ENCODE data around the gene ARPC1A.
"Not testable (repeated sequence)": the region's sequence is repeated elsewhere in the genome, so short reads cannot be mapped to it uniquely, and the experiment has no call there.

The ARPC1A gene

GRCh38 chr7:99324559-99324958 lies 1.1 kb upstream of the ARPC1A start:
- H3K4me3 ChIP-seq (ENCODE audit: insufficient read length, low read depth), result no peak overlapping the region
- H3K9me3 ChIP-seq (ENCODE audit: insufficient read depth, low read length), result no peaks in the 10 kb centered on the region
- H3K36me3 ChIP-seq (ENCODE audit: insufficient read depth, insufficient read length, low read length), result peaks cover 11% of the 10 kb centered on the region
- no peak for DNase-seq (ENCODE audit: low read depth, low spot score)
- no peaks in the 10 kb centered on the region for H3K27me3 ChIP-seq (ENCODE audit: insufficient read depth, insufficient read length)
- no peaks in the 10 kb centered on the region for H3K4me1 ChIP-seq (ENCODE audit: insufficient read depth, insufficient read length)
- no peak for TF ChIP-seq YY1 (IDR thresholded peaks at IDR 0.05; ENCODE audit: insufficient read depth, insufficient read length)
- TF ChIP-seq ZNF274 (IDR thresholded peaks at IDR 0.05; ENCODE audit: low read depth, low read length), result no peak
- TF ChIP-seq SUZ12 (IDR thresholded peaks at IDR 0.05; ENCODE audit: extremely low read depth, insufficient read depth, insufficient read length), result no peak
- peak overlapping the region; percentile 99 for H3K9ac ChIP-seq (ENCODE audit: insufficient read length, low read depth)

GRCh38 chr7:99325001-99325493 lies 651 bp upstream of the ARPC1A start:
- Histone ChIP-seq H3K4me1 (ENCODE audit: insufficient read depth, insufficient read length) (no peaks in the 10 kb centered on the region), H3K27me3 (ENCODE audit: insufficient read depth, insufficient read length) (no peaks in the 10 kb centered on the region), H3K9me3 (ENCODE audit: insufficient read depth, low read length) (no peaks in the 10 kb centered on the region), H3K4me3 (ENCODE audit: insufficient read length, low read depth) (peak overlapping the region; percentile 89), H3K36me3 (ENCODE audit: insufficient read depth, insufficient read length, low read length) (peaks cover 14% of the 10 kb centered on the region), H3K9ac (ENCODE audit: insufficient read length, low read depth) (peak overlapping the region; percentile 99)
- TF ChIP-seq YY1 (IDR thresholded peaks at IDR 0.05; ENCODE audit: insufficient read depth, insufficient read length), result no peak
- no peak for TF ChIP-seq SUZ12 (IDR thresholded peaks at IDR 0.05; ENCODE audit: extremely low read depth, insufficient read depth, insufficient read length)
- no peak for TF ChIP-seq ZNF274 (IDR thresholded peaks at IDR 0.05; ENCODE audit: low read depth, low read length)
- DNase-seq (ENCODE audit: low read depth, low spot score), result no peak

DNA sequence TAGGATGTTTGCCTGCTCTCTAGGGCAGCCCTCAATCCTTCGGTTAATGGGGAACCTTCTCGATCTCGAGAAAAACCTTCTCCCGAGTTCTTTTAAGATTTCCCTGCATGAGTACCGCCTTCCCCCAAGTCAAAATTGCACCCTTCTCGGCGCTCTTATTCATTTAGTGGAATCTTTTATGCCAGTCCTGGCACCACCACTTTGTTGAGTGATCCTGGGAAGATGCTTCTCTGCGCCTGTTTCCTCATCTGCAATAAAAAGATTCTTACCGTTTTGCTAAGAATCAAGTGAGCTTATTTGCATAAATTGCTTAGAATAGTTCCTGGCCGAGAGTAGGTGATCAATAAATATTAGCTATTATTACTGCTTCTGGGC lies 697 bp downstream of the ARPC1A start:
- Histone ChIP-seq H3K9me3 (ENCODE audit: insufficient read depth, low read length) (no peaks in the 10 kb centered on the region), H3K9ac (ENCODE audit: insufficient read length, low read depth) (peak overlapping the region; percentile 99), H3K4me1 (ENCODE audit: insufficient read depth, insufficient read length) (no peaks in the 10 kb centered on the region), H3K36me3 (ENCODE audit: insufficient read depth, insufficient read length, low read length) (peaks cover 22% of the 10 kb centered on the region), H3K4me3 (ENCODE audit: insufficient read length, low read depth) (peak overlapping the region; percentile 89), H3K27me3 (ENCODE audit: insufficient read depth, insufficient read length) (no peaks in the 10 kb centered on the region)
- no peak for TF ChIP-seq ZNF274 (IDR thresholded peaks at IDR 0.05; ENCODE audit: low read depth, low read length)
- no peak for TF ChIP-seq YY1 (IDR thresholded peaks at IDR 0.05; ENCODE audit: insufficient read depth, insufficient read length)
- no peak for TF ChIP-seq SUZ12 (IDR thresholded peaks at IDR 0.05; ENCODE audit: extremely low read depth, insufficient read depth, insufficient read length)
- DNase-seq (ENCODE audit: low read depth, low spot score), result no peak

DNA sequence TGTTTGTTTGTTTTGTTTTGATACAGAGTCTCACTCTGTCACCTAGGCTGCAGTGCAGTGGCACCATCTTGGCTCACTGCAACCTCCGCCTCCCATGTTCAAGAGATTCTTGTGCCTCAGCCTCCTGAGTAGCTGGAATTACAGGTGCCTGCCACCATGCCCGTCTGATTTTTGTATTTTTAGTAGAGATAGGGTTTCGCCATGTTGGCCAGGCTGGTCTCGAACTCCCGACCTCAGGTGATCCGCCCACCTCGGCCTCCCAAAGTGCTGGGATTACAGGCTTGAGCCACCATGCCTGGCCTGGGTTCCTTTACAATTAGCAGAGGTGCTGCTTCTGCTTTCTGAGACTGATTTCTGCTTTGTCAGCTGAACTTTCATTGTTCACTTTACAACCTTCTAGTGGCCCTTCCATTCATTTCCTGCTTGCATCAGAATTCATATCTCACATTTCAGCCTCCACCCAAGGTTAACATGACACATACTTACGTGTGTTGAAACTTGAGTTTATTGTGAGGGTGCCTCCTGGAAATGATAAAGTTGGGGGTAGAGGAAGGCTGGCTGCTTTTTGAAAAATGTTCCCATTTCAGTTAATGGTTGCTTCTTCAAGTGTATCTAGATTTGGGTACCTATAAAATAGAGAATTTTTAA lies 4.7 kb downstream of the ARPC1A start:
- not testable (repeated sequence) for H3K4me1 ChIP-seq (ENCODE audit: insufficient read depth, insufficient read length); DNase-seq (ENCODE audit: low read depth, low spot score); H3K4me3 ChIP-seq (ENCODE audit: insufficient read length, low read depth); H3K9ac ChIP-seq (ENCODE audit: insufficient read length, low read depth); H3K9me3 ChIP-seq (ENCODE audit: insufficient read depth, low read length); H3K27me3 ChIP-seq (ENCODE audit: insufficient read depth, insufficient read length)
- peaks cover 41% of the 10 kb centered on the region for H3K36me3 ChIP-seq (ENCODE audit: insufficient read depth, insufficient read length, low read length)

DNA sequence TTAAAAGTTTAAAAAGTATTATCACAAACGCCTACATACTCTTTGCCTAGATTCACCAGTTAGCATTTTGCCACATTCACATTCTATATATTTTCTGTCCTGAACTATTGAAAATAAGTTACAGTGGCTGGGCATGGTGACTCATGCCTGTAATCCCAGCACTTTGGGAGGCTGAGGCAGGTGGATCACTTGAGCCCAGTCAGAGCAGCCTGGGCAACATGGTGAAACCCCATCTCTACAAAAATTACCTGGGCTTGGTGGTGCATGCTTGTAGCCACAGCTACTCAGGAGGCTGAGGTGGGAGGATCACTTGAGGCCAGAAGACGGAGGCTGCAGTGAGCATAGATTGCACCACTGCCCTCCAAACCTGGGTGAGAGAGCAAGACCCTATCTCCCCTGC lies 5.3 kb downstream of the ARPC1A start:
- TF ChIP-seq ZNF274 (IDR thresholded peaks at IDR 0.05; ENCODE audit: low read depth, low read length) (no peak), SUZ12 (IDR thresholded peaks at IDR 0.05; ENCODE audit: extremely low read depth, insufficient read depth, insufficient read length) (no peak), YY1 (IDR thresholded peaks at IDR 0.05; ENCODE audit: insufficient read depth, insufficient read length) (no peak)
- H3K4me3 ChIP-seq (ENCODE audit: insufficient read length, low read depth), result no peak overlapping the region
- no peak overlapping the region for H3K9ac ChIP-seq (ENCODE audit: insufficient read length, low read depth)
- no peaks in the 10 kb centered on the region for H3K9me3 ChIP-seq (ENCODE audit: insufficient read depth, low read length)
- H3K27me3 ChIP-seq (ENCODE audit: insufficient read depth, insufficient read length), result no peaks in the 10 kb centered on the region
- peaks cover 44% of the 10 kb centered on the region for H3K36me3 ChIP-seq (ENCODE audit: insufficient read depth, insufficient read length, low read length)
- no peaks in the 10 kb centered on the region for H3K4me1 ChIP-seq (ENCODE audit: insufficient read depth, insufficient read length)
- DNase-seq (ENCODE audit: low read depth, low spot score), result no peak

- DNase-seq (ENCODE audit: low read depth, low spot score), result no peak
- Histone ChIP-seq H3K4me3 (ENCODE audit: insufficient read length, low read depth) (no peak overlapping the region), H3K9ac (ENCODE audit: insufficient read length, low read depth) (no peak overlapping the region), H3K9me3 (ENCODE audit: insufficient read depth, low read length) (no peaks in the 10 kb centered on the region), H3K27me3 (ENCODE audit: insufficient read depth, insufficient read length) (no peaks in the 10 kb centered on the region), H3K36me3 (ENCODE audit: insufficient read depth, insufficient read length, low read length) (peaks cover 59% of the 10 kb centered on the region), H3K4me1 (ENCODE audit: insufficient read depth, insufficient read length) (no peaks in the 10 kb centered on the region)
- TF ChIP-seq YY1 (IDR thresholded peaks at IDR 0.05; ENCODE audit: insufficient read depth, insufficient read length) (no peak), ZNF274 (IDR thresholded peaks at IDR 0.05; ENCODE audit: low read depth, low read length) (no peak), SUZ12 (IDR thresholded peaks at IDR 0.05; ENCODE audit: extremely low read depth, insufficient read depth, insufficient read length) (no peak)
Observed at GRCh38 chr7:99339595-99339994, 13.9 kb downstream of the ARPC1A start.

- Histone ChIP-seq H3K4me1 (ENCODE audit: insufficient read depth, insufficient read length) (no peaks in the 10 kb centered on the region), H3K36me3 (ENCODE audit: insufficient read depth, insufficient read length, low read length) (peaks cover 64% of the 10 kb centered on the region), H3K4me3 (ENCODE audit: insufficient read length, low read depth) (no peak overlapping the region), H3K27me3 (ENCODE audit: insufficient read depth, insufficient read length) (no peaks in the 10 kb centered on the region), H3K9ac (ENCODE audit: insufficient read length, low read depth) (no peak overlapping the region), H3K9me3 (ENCODE audit: insufficient read depth, low read length) (no peaks in the 10 kb centered on the region)
- no peak for TF ChIP-seq ZNF274 (IDR thresholded peaks at IDR 0.05; ENCODE audit: low read depth, low read length)
- no peak for TF ChIP-seq YY1 (IDR thresholded peaks at IDR 0.05; ENCODE audit: insufficient read depth, insufficient read length)
- no peak for TF ChIP-seq SUZ12 (IDR thresholded peaks at IDR 0.05; ENCODE audit: extremely low read depth, insufficient read depth, insufficient read length)
- no peak for DNase-seq (ENCODE audit: low read depth, low spot score)
Observed at GRCh38 chr7:99340659-99341058, 15.0 kb downstream of the ARPC1A start.
